Epithelial cell of esophagus (primary cell): ENCODE results near the gene GNG13.

Source experiments
- DNase-seq: peaks from one replicate; pipeline ENCODE4 v3.0.0; 2010; ENCODE audit warnings: low read depth
- H3K4me3 ChIP-seq: 2 replicates; pipeline ENCODE4 v1.5.1; 2011; ENCODE audit warnings: mild to moderate bottlenecking, low read length, control low read depth
- TF ChIP-seq, protein P1 (sequence below): IDR thresholded peaks from 2 replicates; pipeline ENCODE4 v1.5.1; 2011; ENCODE audit warnings: low read depth, mild to moderate bottlenecking, low read length, control low read depth, inconsistent platforms; ENCODE audit not compliant: insufficient read depth; ENCODE audit errors: missing control alignments

GNG13 gene

GRCh38 chr16:843771-844170 is 43.2 kb upstream of the GNG13 start:
- no peak for DNase-seq
- H3K4me3 ChIP-seq: no peak overlapping the region
- TF ChIP-seq, protein P1, sequence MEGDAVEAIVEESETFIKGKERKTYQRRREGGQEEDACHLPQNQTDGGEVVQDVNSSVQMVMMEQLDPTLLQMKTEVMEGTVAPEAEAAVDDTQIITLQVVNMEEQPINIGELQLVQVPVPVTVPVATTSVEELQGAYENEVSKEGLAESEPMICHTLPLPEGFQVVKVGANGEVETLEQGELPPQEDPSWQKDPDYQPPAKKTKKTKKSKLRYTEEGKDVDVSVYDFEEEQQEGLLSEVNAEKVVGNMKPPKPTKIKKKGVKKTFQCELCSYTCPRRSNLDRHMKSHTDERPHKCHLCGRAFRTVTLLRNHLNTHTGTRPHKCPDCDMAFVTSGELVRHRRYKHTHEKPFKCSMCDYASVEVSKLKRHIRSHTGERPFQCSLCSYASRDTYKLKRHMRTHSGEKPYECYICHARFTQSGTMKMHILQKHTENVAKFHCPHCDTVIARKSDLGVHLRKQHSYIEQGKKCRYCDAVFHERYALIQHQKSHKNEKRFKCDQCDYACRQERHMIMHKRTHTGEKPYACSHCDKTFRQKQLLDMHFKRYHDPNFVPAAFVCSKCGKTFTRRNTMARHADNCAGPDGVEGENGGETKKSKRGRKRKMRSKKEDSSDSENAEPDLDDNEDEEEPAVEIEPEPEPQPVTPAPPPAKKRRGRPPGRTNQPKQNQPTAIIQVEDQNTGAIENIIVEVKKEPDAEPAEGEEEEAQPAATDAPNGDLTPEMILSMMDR: no peak

GRCh38 chr16:842711-843560 is 42.4 kb upstream of the GNG13 start:
- H3K4me3 ChIP-seq: no peak overlapping the region

GRCh38 chr16:842061-842476 is 41.5 kb upstream of the GNG13 start:
- no peak for DNase-seq
- TF ChIP-seq, protein P1: no peak
- H3K4me3 ChIP-seq: no peak overlapping the region

More at GRCh38 chr16:842711-843560, 42.4 kb upstream of the GNG13 start:
- no peak for DNase-seq
- TF ChIP-seq, protein P1: no peak

DNA sequence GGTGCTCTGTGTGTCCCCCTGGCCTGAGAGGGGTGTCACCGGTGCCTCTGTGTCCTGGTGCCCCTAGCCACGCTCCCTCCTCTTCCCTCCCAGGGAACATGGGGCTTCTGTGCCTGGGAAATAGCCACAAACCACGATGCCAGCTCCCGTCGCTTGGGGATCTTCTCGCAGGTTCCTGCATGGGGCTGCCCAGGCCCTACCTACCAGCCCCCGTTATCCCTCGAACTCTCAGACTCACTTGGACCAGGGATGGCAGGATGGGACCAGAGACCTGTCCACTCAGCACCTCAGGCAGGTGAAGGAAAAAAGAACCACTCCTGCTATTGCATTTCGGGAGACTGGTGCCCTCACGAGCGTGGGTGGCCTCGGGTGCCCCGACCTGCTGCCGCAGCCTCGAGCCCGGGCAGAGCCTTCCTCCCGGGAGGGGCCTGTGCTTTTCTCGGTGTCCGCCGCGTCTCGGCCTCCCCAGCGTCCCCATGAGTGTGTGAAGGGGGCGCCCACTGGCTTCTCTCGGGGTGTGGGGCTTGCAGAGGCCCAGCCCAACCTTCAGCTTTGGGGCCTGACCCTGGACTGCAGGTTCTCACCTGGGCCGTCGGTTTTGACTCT is 41.0 kb upstream of the GNG13 start:
- no peak for DNase-seq
- no peak overlapping the region for H3K4me3 ChIP-seq
- TF ChIP-seq, protein P1: no peak

DNA sequence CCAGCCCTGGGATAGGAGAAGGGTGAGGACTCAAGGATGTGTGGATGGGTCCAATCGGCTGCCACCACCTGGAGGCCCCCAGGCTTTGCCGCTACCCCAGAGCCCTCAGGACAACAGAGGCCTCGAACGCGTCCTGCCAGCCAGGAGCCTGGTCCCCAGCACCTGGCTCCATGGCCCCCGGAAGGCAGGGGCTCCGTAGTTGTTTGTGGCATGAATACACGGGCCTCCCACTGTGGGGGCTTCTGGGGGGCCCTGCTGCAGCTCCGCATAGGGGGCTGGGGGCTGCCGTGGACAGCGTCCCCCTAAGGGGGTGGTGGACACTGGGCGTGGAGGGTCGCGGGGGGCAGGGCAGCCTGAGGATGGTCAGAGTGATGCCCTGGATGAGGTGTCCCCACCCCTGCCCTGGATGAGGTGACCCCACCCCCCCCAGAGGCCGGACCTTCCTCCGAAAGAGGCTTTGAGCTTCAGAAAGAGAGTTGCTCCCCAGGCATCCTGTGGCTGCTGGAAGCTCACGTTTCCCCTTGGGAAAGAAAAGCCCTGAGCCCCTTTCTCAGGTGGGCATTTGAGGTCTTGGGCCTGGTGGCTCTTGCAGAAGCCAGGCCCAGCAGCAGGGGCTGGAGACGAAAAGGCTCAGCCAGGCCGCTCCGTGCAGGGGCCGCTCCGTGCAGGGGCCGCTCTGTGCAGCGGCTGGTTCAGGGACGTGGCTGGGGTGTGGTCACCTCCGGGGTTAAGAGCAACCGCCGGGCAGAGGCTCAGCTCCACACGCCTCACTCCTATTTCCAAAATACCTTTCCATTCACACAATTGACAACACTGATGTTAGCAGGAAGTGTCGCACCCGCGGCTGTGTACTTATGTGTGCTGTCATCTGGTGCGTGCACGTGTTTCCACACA is 40.3 kb upstream of the GNG13 start:
- no peak overlapping the region for H3K4me3 ChIP-seq
- TF ChIP-seq, protein P1: no peak

GRCh38 chr16:839643-840408 is 39.3 kb upstream of the GNG13 start:
- no peak for DNase-seq
- TF ChIP-seq, protein P1: no peak
- H3K4me3 ChIP-seq: no peak overlapping the region

More for the DNA sequence above, 40.3 kb upstream of the GNG13 start:
- DNase-seq: no peak
